IPS-NIHi7 (cell line): ENCODE data around the gene KIF26B.

ENCODE experiments used
- DNase-seq: peaks from one replicate; pipeline ENCODE4 v3.0.0; 2012; ENCODE audit warnings: mixed read lengths; ENCODE audit errors: extremely low spot score

Gene KIF26B

GRCh38 chr1:245566134-245566533, 411.3 kb downstream of the KIF26B start:
- DNase-seq: no peak

GRCh38 chr1:245566952-245567351, 412.2 kb downstream of the KIF26B start:
- DNase-seq: no peak

GRCh38 chr1:245571815-245572294, 417.1 kb downstream of the KIF26B start:
- no peak for DNase-seq

GRCh38 chr1:245572709-245573108, 417.9 kb downstream of the KIF26B start:
- DNase-seq: no peak

- no peak for DNase-seq
These were observed 420.9 kb downstream of the KIF26B start for GRCh38 chr1:245575710-245576109.

- DNase-seq: no peak
These were observed 421.5 kb downstream of the KIF26B start for GRCh38 chr1:245576323-245576722.

GRCh38 chr1:245577191-245578157, 422.7 kb downstream of the KIF26B start:
- DNase-seq: no peak

GRCh38 chr1:245578308-245578707, 423.5 kb downstream of the KIF26B start:
- DNase-seq: no peak

- DNase-seq: no peak
These were observed 424.0 kb downstream of the KIF26B start for GRCh38 chr1:245578771-245579170.

- DNase-seq: no peak
These were observed 425.1 kb downstream of the KIF26B start for GRCh38 chr1:245579881-245580280.

GRCh38 chr1:245580651-245581050, 425.9 kb downstream of the KIF26B start:
- no peak for DNase-seq

GRCh38 chr1:245582026-245582425, 427.2 kb downstream of the KIF26B start:
- no peak for DNase-seq

- DNase-seq: no peak
These were observed 428.3 kb downstream of the KIF26B start for GRCh38 chr1:245583081-245583480.

GRCh38 chr1:245583575-245584330, 429.0 kb downstream of the KIF26B start:
- no peak for DNase-seq

- DNase-seq: no peak
These were observed 430.6 kb downstream of the KIF26B start for GRCh38 chr1:245585252-245585959.

GRCh38 chr1:245587435-245588115, 432.8 kb downstream of the KIF26B start:
- DNase-seq: no peak

GRCh38 chr1:245588116-245588639, 433.4 kb downstream of the KIF26B start:
- no peak for DNase-seq

GRCh38 chr1:245589316-245589715, 434.5 kb downstream of the KIF26B start:
- no peak for DNase-seq

- DNase-seq: no peak
These were observed 435.1 kb downstream of the KIF26B start for GRCh38 chr1:245589906-245590305.

- no peak for DNase-seq
These were observed 435.9 kb downstream of the KIF26B start for GRCh38 chr1:245590726-245591125.
